CD14-positive monocyte (primary cell): ENCODE results near the gene KSR2. TPM values are rescaled to one million over a fixed set of nuclear protein-coding genes. Genes with fewer than 3 reads are reported as not detected.

Source experiments
- DNase-seq, 3 donors: peaks; one replicate each; pipeline ENCODE4 v3.0.0-alpha.2; 2011 to 2022
- H2AFZ ChIP-seq: 2 replicates; pipeline ENCODE4 v1.6.0; 2012; ENCODE audit warnings: mild to moderate bottlenecking, low read depth, low read length, inconsistent platforms; ENCODE audit not compliant: insufficient read depth, poor library complexity, severe bottlenecking
- H3K27ac ChIP-seq, 2 donors: 1 replicate in 1 of 2; 2 replicates in 1 of 2; pipeline ENCODE4 v1.5.1; 2012 to 2013; ENCODE audit warnings: low read length in 2 of 2, control low read depth in 1 of 2, inconsistent platforms in 1 of 2, low read depth in 1 of 2, mild to moderate bottlenecking in 1 of 2
- H3K27me3 ChIP-seq, 2 donors: one replicate each; pipeline versions ENCODE4 v1.6.0 to v1.6.1; 2011 to 2013; ENCODE audit warnings: low read length in 2 of 2; ENCODE audit not compliant: control insufficient read depth in 2 of 2, insufficient read depth in 2 of 2
- H3K36me3 ChIP-seq, 2 donors: replicated peaks in 1 of 2; 1 replicate in 1 of 2; 2 replicates in 1 of 2; pipeline versions ENCODE4 v1.5.1 to v1.6.1; 2012 to 2013; ENCODE audit warnings: low read length in 2 of 2, control low read depth in 1 of 2, inconsistent platforms in 1 of 2, mild to moderate bottlenecking in 1 of 2; ENCODE audit not compliant: insufficient read depth in 2 of 2, control insufficient read depth in 1 of 2
- H3K4me1 ChIP-seq, 2 donors: 1 replicate in 1 of 2; 2 replicates in 1 of 2; pipeline versions ENCODE4 v1.5.1 to v1.6.1; 2012 to 2013; ENCODE audit warnings: low read length in 2 of 2, control low read depth in 1 of 2, inconsistent platforms in 1 of 2, mild to moderate bottlenecking in 1 of 2, moderate library complexity in 1 of 2; ENCODE audit not compliant: insufficient read depth in 2 of 2, control insufficient read depth in 1 of 2
- H3K4me2 ChIP-seq: replicated peaks from 2 replicates; pipeline ENCODE3; 2012; ENCODE audit warnings: low read length, moderate library complexity, mild to moderate bottlenecking; ENCODE audit not compliant: poor library complexity, severe bottlenecking; ENCODE audit errors: extremely low read depth
- H3K4me3 ChIP-seq, 3 experiments: fragments of 200-600 bp in 1 of 3; sonication (generic) in 1 of 3; replicated peaks in 1 of 3; 1 replicate in 2 of 3; 2 replicates in 1 of 3; pipeline ENCODE4 v1.5.1; 2011 to 2013; ENCODE audit warnings: low read length in 3 of 3, mild to moderate bottlenecking in 3 of 3, control low read depth in 2 of 3, low read depth in 2 of 3, inconsistent platforms in 1 of 3, moderate library complexity in 1 of 3
- H3K79me2 ChIP-seq: 2 replicates; pipeline ENCODE4 v1.6.0; 2012; ENCODE audit warnings: mild to moderate bottlenecking, control low read depth, inconsistent platforms, low read length, moderate library complexity; ENCODE audit not compliant: insufficient read depth
- H3K9ac ChIP-seq: 2 replicates; pipeline ENCODE4 v1.6.0; 2017; ENCODE audit warnings: low read length, mild to moderate bottlenecking; ENCODE audit not compliant: insufficient read depth, poor library complexity, severe bottlenecking
- H3K9me3 ChIP-seq, 2 donors: replicated peaks in 1 of 2; 1 replicate in 1 of 2; 2 replicates in 1 of 2; pipeline versions ENCODE4 v1.5.1 to v1.6.1; 2012 to 2013; ENCODE audit warnings: low read length in 2 of 2, control low read depth in 1 of 2; ENCODE audit not compliant: control insufficient read depth in 1 of 2, insufficient read depth in 1 of 2
- H4K20me1 ChIP-seq: 2 replicates; pipeline ENCODE4 v1.6.0; 2012; ENCODE audit warnings: mild to moderate bottlenecking, low read length, control low read depth, moderate library complexity; ENCODE audit not compliant: insufficient read depth
- H3K27ac Mint-ChIP-seq, 7 donors: one replicate each; pipeline ENCODE4 v1.8.0; 2020; ENCODE audit warnings: mild to moderate bottlenecking in 7 of 7, mixed read lengths in 7 of 7, moderate library complexity in 6 of 7, inconsistent platforms in 2 of 7
- H3K27me3 Mint-ChIP-seq, 3 donors: one replicate each; pipeline ENCODE4 v1.8.0; 2021 to 2022; ENCODE audit warnings: low read depth in 3 of 3, mild to moderate bottlenecking in 3 of 3, mixed read lengths in 3 of 3, moderate library complexity in 3 of 3, inconsistent platforms in 1 of 3
- H3K36me3 Mint-ChIP-seq, 2 donors: one replicate each; pipeline ENCODE4 v1.8.0; 2020; ENCODE audit warnings: mixed read lengths in 2 of 2, inconsistent platforms in 1 of 2, mild to moderate bottlenecking in 1 of 2
- H3K4me1 Mint-ChIP-seq: one replicate; pipeline ENCODE4 v1.8.0; 2020; ENCODE audit warnings: mild to moderate bottlenecking, mixed read lengths
- H3K4me3 Mint-ChIP-seq, 2 donors: one replicate each; pipeline ENCODE4 v1.8.0; 2020; ENCODE audit warnings: mild to moderate bottlenecking in 2 of 2, mixed read lengths in 2 of 2, moderate library complexity in 1 of 2
- H3K9me3 Mint-ChIP-seq, 7 donors: one replicate each; pipeline ENCODE4 v1.8.0; 2020 to 2022; ENCODE audit warnings: mixed read lengths in 7 of 7, mild to moderate bottlenecking in 6 of 7, moderate library complexity in 6 of 7, inconsistent platforms in 2 of 7
- CTCF ChIP-seq: fragments of 200-600 bp; IDR thresholded peaks from one replicate; pipeline ENCODE4 v1.8.0; 2022; ENCODE audit warnings: antibody characterized with exemption, mild to moderate bottlenecking
- WGBS: methylation state at CpG from one replicate; pipeline ENCODE4 v1.1.5; 2013; ENCODE audit warnings: missing lambda C conversion rate; ENCODE audit not compliant: insufficient coverage; 5-methylcytosine and 5-hydroxymethylcytosine counted together
- intact Hi-C, 2 donors: fragments of 100-400 bp; cut with micrococcal nuclease; formaldehyde crosslinking; loops; one replicate each; pipeline versions ENCODE4 v1.15.0 to v1.15.1; 2023
- polyA plus RNA-seq, 3 donors: library from polyadenylated mRNA; depleted of rRNA in 1 of 3; unstranded in 2 of 3; stranded (reverse) in 1 of 3; fragments of 300-500 nt in 2 of 3; fragments of >200 nt in 1 of 3; fragmentation: Illumina TruSeq in 2 of 3; gene quantifications; 1 replicate in 2 of 3; 2 replicates in 1 of 3; pipeline ENCODE4 v1.2.3, GENCODE V29; 2012 to 2021

Gene KSR2
- polyA plus RNA-seq, 3 donors, result not detected

- H3K9me3 Mint-ChIP-seq, result peaks cover 0 to 5% (median 0%) of the 10 kb centered on the region in 7 donors
Measured at GRCh38 chr12:117884161-117884560, 84.6 kb downstream of the KSR2 start.

GRCh38 chr12:117882603-117883184 lies 86.1 kb downstream of the KSR2 start:
- H3K4me1 Mint-ChIP-seq, result peaks cover 3% of the 10 kb centered on the region
- H3K36me3 ChIP-seq, result no peaks in the 10 kb centered on the region
- H3K27ac Mint-ChIP-seq, result no peak overlapping the region
- H3K9me3 ChIP-seq, result no peaks in the 10 kb centered on the region
- H3K27me3 Mint-ChIP-seq, result peaks cover 8 to 14% (median 11%) of the 10 kb centered on the region in 3 donors
- H3K79me2 ChIP-seq, result no peaks in the 10 kb centered on the region
- intact Hi-C loops, result no loop called here
- H2AFZ ChIP-seq, result no peak overlapping the region
- H3K9ac ChIP-seq, result no peak overlapping the region
- H3K27ac ChIP-seq, result no peak overlapping the region
- H3K27me3 ChIP-seq, result no peaks in the 10 kb centered on the region
- H3K4me1 ChIP-seq, result no peaks in the 10 kb centered on the region
- peaks cover 0 to 3% (median 0%) of the 10 kb centered on the region in 7 donors for H3K9me3 Mint-ChIP-seq
- no peak overlapping the region for H3K4me3 Mint-ChIP-seq
- no peak for TF ChIP-seq CTCF
- H4K20me1 ChIP-seq, result no peaks in the 10 kb centered on the region
- no peak for DNase-seq
- H3K4me2 ChIP-seq, result no peak overlapping the region
- no peak overlapping the region for H3K4me3 ChIP-seq
- H3K36me3 Mint-ChIP-seq, result no peaks in the 10 kb centered on the region

More at GRCh38 chr12:117884161-117884560, 84.6 kb downstream of the KSR2 start:
- Histone ChIP-seq H3K36me3 (no peaks in the 10 kb centered on the region), H3K4me2 (no peak overlapping the region), H3K4me1 (no peaks in the 10 kb centered on the region), H3K27ac (no peak overlapping the region), H3K27me3 (no peaks in the 10 kb centered on the region), H3K79me2 (no peaks in the 10 kb centered on the region), H3K9me3 (no peaks in the 10 kb centered on the region), H4K20me1 (no peaks in the 10 kb centered on the region), H3K4me3 (no peak overlapping the region), H3K9ac (no peak overlapping the region), H2AFZ (no peak overlapping the region)
- peaks cover 2 to 10% (median 9%) of the 10 kb centered on the region in 3 donors for H3K27me3 Mint-ChIP-seq
- H3K27ac Mint-ChIP-seq, result no peak overlapping the region
- H3K4me1 Mint-ChIP-seq, result peaks cover 3% of the 10 kb centered on the region
- TF ChIP-seq CTCF, result no peak
- WGBS, result no CpG with 5 or more reads among the region's 3 CpGs
- H3K4me3 Mint-ChIP-seq, result no peak overlapping the region
- H3K36me3 Mint-ChIP-seq, result no peaks in the 10 kb centered on the region
- intact Hi-C loops, result no loop called here
- no peak for DNase-seq
